IMR-90 (cell line): ENCODE measurements around the gene GATA1. TPM values are rescaled to one million over a fixed set of nuclear protein-coding genes. Genes with fewer than 3 reads are reported as not detected.

Experiments used
- ATAC-seq: fragments of 200-7000 bp; cut with Tn5 transposase; 2 replicates; pipeline ENCODE4 v1.9.1; 2020; ENCODE audit warnings: low read depth, mild to moderate bottlenecking, moderate library complexity
- BruUV-seq: library from RNA; stranded (reverse); fragments of 400-500 nt; replicated peaks from 2 replicates; lab custom pipeline; 2021; lab: Mats Ljungman, UMichigan
- CTCF ChIA-PET: fragments of 300-600 bp; formaldehyde crosslinking; extraction: SDS; loops from one replicate; lab custom pipeline; 2021; ENCODE audit warnings: antibody characterized with exemption; lab: Yijun Ruan, JAX
- POLR2A ChIA-PET: fragments of 300-600 bp; sonication (Branson Sonifier 250); formaldehyde crosslinking; loops from one replicate; lab custom pipeline; 2022; ENCODE audit warnings: antibody characterized with exemption; ENCODE audit not compliant: unreplicated experiment; lab: Charles Lee
- DNase-seq: peaks from one replicate; pipeline ENCODE4 v3.0.0; 2013
- H2AFZ ChIP-seq: replicated peaks from 2 replicates; pipeline ENCODE3; 2013; ENCODE audit warnings: low read length, mild to moderate bottlenecking; ENCODE audit not compliant: poor library complexity
- H2AK5ac ChIP-seq: 2 replicates; pipeline ENCODE4 v1.6.1; 2013; ENCODE audit warnings: low read depth, low read length, inconsistent platforms
- H2AK9ac ChIP-seq: replicated peaks from 2 replicates; pipeline ENCODE3; 2013; ENCODE audit warnings: mild to moderate bottlenecking, low read depth, low read length, moderate library complexity; ENCODE audit not compliant: poor library complexity
- H2BK120ac ChIP-seq: 2 replicates; pipeline ENCODE4 v1.6.1; 2013; ENCODE audit warnings: low read depth, low read length, inconsistent platforms
- H2BK15ac ChIP-seq: 3 replicates; pipeline ENCODE4 v1.6.1; 2013; ENCODE audit warnings: low read depth, low read length, inconsistent platforms
- H2BK20ac ChIP-seq: 2 replicates; pipeline ENCODE4 v1.6.1; 2013; ENCODE audit warnings: low read depth, mild to moderate bottlenecking, inconsistent platforms, low read length, moderate library complexity
- H2BK5ac ChIP-seq: 2 replicates; pipeline ENCODE4 v1.6.1; 2013; ENCODE audit warnings: mild to moderate bottlenecking, low read depth, low read length, inconsistent platforms; ENCODE audit not compliant: poor library complexity, severe bottlenecking
- H3K14ac ChIP-seq: replicated peaks from 2 replicates; pipeline ENCODE4 v1.6.1; 2013; ENCODE audit warnings: low read depth, low read length, inconsistent platforms
- H3K18ac ChIP-seq: 2 replicates; pipeline ENCODE4 v1.6.1; 2013; ENCODE audit warnings: low read depth, low read length, control low read depth
- H3K23ac ChIP-seq: 2 replicates; pipeline ENCODE4 v1.6.1; 2013; ENCODE audit warnings: low read depth, low read length, inconsistent platforms
- H3K27ac ChIP-seq: 2 replicates; pipeline ENCODE4 v1.5.1; 2013; ENCODE audit warnings: mild to moderate bottlenecking, control low read depth, low read length; ENCODE audit not compliant: insufficient read depth
- H3K27me3 ChIP-seq: 2 replicates; pipeline ENCODE4 v1.6.1; 2013; ENCODE audit warnings: low read length; ENCODE audit not compliant: control insufficient read depth, insufficient read depth
- H3K36me3 ChIP-seq: 2 replicates; pipeline ENCODE4 v1.6.1; 2013; ENCODE audit warnings: low read length, mixed read lengths; ENCODE audit not compliant: control insufficient read depth, insufficient read depth
- H3K4ac ChIP-seq: 2 replicates; pipeline ENCODE4 v1.6.1; 2013; ENCODE audit warnings: low read depth, low read length, inconsistent platforms
- H3K4me1 ChIP-seq: 2 replicates; pipeline ENCODE4 v1.6.1; 2013; ENCODE audit warnings: low read length, mixed read lengths; ENCODE audit not compliant: control insufficient read depth, insufficient read depth
- H3K4me2 ChIP-seq: 2 replicates; pipeline ENCODE4 v1.6.1; 2013; ENCODE audit warnings: low read depth, mild to moderate bottlenecking, control low read depth, low read length, moderate library complexity
- H3K4me3 ChIP-seq: 2 replicates; pipeline ENCODE4 v1.5.1; 2013; ENCODE audit warnings: low read depth, mild to moderate bottlenecking, control low read depth, low read length, moderate library complexity; ENCODE audit not compliant: insufficient read depth
- H3K56ac ChIP-seq: 2 replicates; pipeline ENCODE4 v1.6.1; 2013; ENCODE audit warnings: low read length, inconsistent platforms; ENCODE audit not compliant: insufficient read depth; ENCODE audit errors: extremely low read depth
- H3K79me1 ChIP-seq, 2 experiments: 2 replicates each; pipeline ENCODE4 v1.6.1; 2013; ENCODE audit warnings: low read length in 2 of 2, inconsistent platforms in 1 of 2, low read depth in 1 of 2
- H3K9ac ChIP-seq: 2 replicates; pipeline ENCODE4 v1.6.1; 2013; ENCODE audit warnings: low read depth, low read length, control low read depth
- H3K9me1 ChIP-seq: 2 replicates; pipeline ENCODE4 v1.6.1; 2013; ENCODE audit warnings: low read length, inconsistent platforms; ENCODE audit not compliant: insufficient read depth
- H3K9me3 ChIP-seq: 2 replicates; pipeline ENCODE4 v1.6.1; 2013; ENCODE audit warnings: low read length; ENCODE audit not compliant: control insufficient read depth, insufficient read depth
- H4K20me1 ChIP-seq: 2 replicates; pipeline ENCODE4 v1.6.1; 2013; ENCODE audit warnings: low read length, inconsistent platforms; ENCODE audit not compliant: insufficient read depth
- H4K5ac ChIP-seq: 2 replicates; pipeline ENCODE4 v1.6.1; 2013; ENCODE audit warnings: mild to moderate bottlenecking, low read depth, low read length, control low read depth
- H4K8ac ChIP-seq, 2 experiments: 2 replicates each; pipeline ENCODE4 v1.6.1; 2013; ENCODE audit warnings: low read depth in 2 of 2, low read length in 2 of 2, control low read depth in 1 of 2, inconsistent platforms in 1 of 2
- H4K91ac ChIP-seq: 2 replicates; pipeline ENCODE4 v1.6.1; 2013; ENCODE audit warnings: low read depth, low read length, inconsistent platforms; ENCODE audit not compliant: insufficient read depth
- FOS ChIP-seq: fragments of 150-350 bp; IDR thresholded peaks from 2 replicates; pipeline ENCODE4 v1.6.1; 2016; ENCODE audit warnings: low read depth, low read length
- MAFK ChIP-seq: IDR thresholded peaks from 2 replicates; pipeline ENCODE4 v1.6.1; 2012; ENCODE audit warnings: low read depth, low read length, improper control_type of control experiment
- MXI1 ChIP-seq: IDR thresholded peaks from 2 replicates; pipeline ENCODE4 v1.6.1; 2012; ENCODE audit warnings: low read depth, mild to moderate bottlenecking, low read length, moderate library complexity, borderline replicate concordance
- RAD21 ChIP-seq: IDR thresholded peaks from 2 replicates; pipeline ENCODE4 v1.6.1; 2012; ENCODE audit warnings: low read length, improper control_type of control experiment
- RCOR1 ChIP-seq: IDR thresholded peaks from 2 replicates; pipeline ENCODE4 v1.6.1; 2012; ENCODE audit warnings: mild to moderate bottlenecking, low read length, improper control_type of control experiment; ENCODE audit not compliant: insufficient replicate concordance
- RFX5 ChIP-seq: IDR thresholded peaks from 2 replicates; pipeline ENCODE4 v1.8.0; 2012; ENCODE audit warnings: low read depth, mild to moderate bottlenecking, low read length, moderate library complexity
- USF2 ChIP-seq: fragments of 150-350 bp; IDR thresholded peaks from 2 replicates; pipeline ENCODE4 v1.6.1; 2017; ENCODE audit warnings: mild to moderate bottlenecking, antibody characterized with exemption, low read length, low read depth
- WGBS, 2 experiments: methylation state at CpG; one replicate each; pipeline versions ENCODE4 v1.1.5 to v1.1.7; 2013; ENCODE audit warnings: missing lambda C conversion rate in 2 of 2; ENCODE audit not compliant: insufficient read length in 1 of 2; ENCODE audit errors: extremely low coverage in 2 of 2; 5-methylcytosine and 5-hydroxymethylcytosine counted together
- dilution Hi-C: fragments of 300-500 bp; cut with HindIII; formaldehyde crosslinking; loops from one replicate; pipeline ENCODE4 v1.14.3; 2018; ENCODE audit warnings: low sequenced_read_pairs; ENCODE audit not compliant: unreplicated experiment
- in situ Hi-C: fragments of 300-500 bp; cut with MboI; formaldehyde crosslinking; loops from 3 replicates; pipeline ENCODE4 v1.14.3; 2019; ENCODE audit warnings: low sequenced_read_pairs, inconsistent platforms, mixed read lengths
- intact Hi-C: fragments of 100-400 bp; cut with micrococcal nuclease; formaldehyde crosslinking; loops from 2 replicates; pipeline ENCODE4 v1.10.0; 2022
- polyA plus RNA-seq, 3 experiments: library from polyadenylated mRNA; depleted of rRNA; stranded (reverse); fragments of >200 nt; gene quantifications; 2 replicates each; pipeline ENCODE4 v1.2.3, GENCODE V29; 2012; ENCODE audit warnings: low replicate concordance in 1 of 3
- total RNA-seq: library from RNA; depleted of rRNA; stranded (reverse); fragments of >200 nt; gene quantifications from 2 replicates; pipeline ENCODE4 v1.2.3, GENCODE V29; 2012

GATA1 gene
- total and polyA plus RNA-seq, 2 of the 4 experiments (the other 2 are of a cell fraction) = not detected

GRCh38 chrX:48772602-48773001, 13.8 kb upstream of the GATA1 start:
- Histone ChIP-seq H3K56ac (no peak overlapping the region), H3K4ac (no peak overlapping the region), H3K79me1 (no peaks in the 10 kb centered on the region), H3K4me2 (no peak overlapping the region), H3K27me3 (peaks cover 6% of the 10 kb centered on the region), H2AK9ac (no peak overlapping the region), H2BK20ac (no peak overlapping the region), H3K4me1 (no peaks in the 10 kb centered on the region), H2BK15ac (no peak overlapping the region), H3K9me3 (no peaks in the 10 kb centered on the region), H2AK5ac (no peak overlapping the region), H2BK120ac (no peak overlapping the region), H4K8ac (no peak overlapping the region), H3K27ac (no peak overlapping the region), H4K20me1 (no peaks in the 10 kb centered on the region), H3K9ac (no peak overlapping the region), H2BK5ac (no peak overlapping the region), H3K36me3 (no peaks in the 10 kb centered on the region), H3K23ac (no peak overlapping the region), H3K4me3 (no peak overlapping the region), H4K91ac (no peak overlapping the region), H3K18ac (no peak overlapping the region), H4K5ac (no peak overlapping the region), H2AFZ (no peak overlapping the region), H3K14ac (no peak overlapping the region), H3K9me1 (no peaks in the 10 kb centered on the region)
- dilution Hi-C loops = no loop called here
- no peak for ATAC-seq
- no peak for TF ChIP-seq RCOR1
- TF ChIP-seq FOS = no peak
- no peak for TF ChIP-seq RFX5
- no peak for TF ChIP-seq MXI1
- TF ChIP-seq USF2 = no peak
- no peak for TF ChIP-seq MAFK
- no peak for TF ChIP-seq RAD21
- ChIA-PET POLR2A (no interaction called here), CTCF (no interaction called here)
- in situ Hi-C loops = no loop called here
- intact Hi-C loops = no loop called here
- BruUV-seq = no TSS peak
- DNase-seq = no peak
- 60% methylated on average over 1 of the region's 6 CpGs; no CpG with 5 or more reads in 1 of the 2 experiments for WGBS, 2 experiments
